Mesenchymal stem cell (in vitro differentiated cells and primary cell): Measurements from ENCODE around the gene TGFBR2.

Experiments
- DNase-seq: peaks from one replicate; pipeline ENCODE4 v3.0.0-alpha.2; 2013
- H2AFZ ChIP-seq: one replicate; pipeline ENCODE4 v1.6.1; 2013; ENCODE audit warnings: low read depth, mild to moderate bottlenecking, control low read depth, inconsistent platforms, low read length, moderate library complexity
- H2AK5ac ChIP-seq: 2 replicates; pipeline ENCODE4 v1.6.1; 2013; ENCODE audit warnings: low read length, moderate library complexity, mild to moderate bottlenecking, inconsistent platforms; ENCODE audit not compliant: severe bottlenecking
- H2BK120ac ChIP-seq: one replicate; pipeline ENCODE4 v1.6.1; 2013; ENCODE audit warnings: low read depth, mild to moderate bottlenecking, inconsistent platforms, low read length, moderate library complexity
- H2BK12ac ChIP-seq, 2 experiments: one replicate each; pipeline ENCODE4 v1.6.1; 2013; ENCODE audit warnings: inconsistent platforms in 2 of 2, low read length in 2 of 2, mild to moderate bottlenecking in 2 of 2, moderate library complexity in 2 of 2, control low read depth in 1 of 2
- H2BK15ac ChIP-seq: one replicate; pipeline ENCODE4 v1.6.1; 2013; ENCODE audit warnings: mild to moderate bottlenecking, low read depth, inconsistent platforms; ENCODE audit not compliant: poor library complexity, severe bottlenecking
- H2BK5ac ChIP-seq: 2 replicates; pipeline ENCODE4 v1.6.1; 2013; ENCODE audit warnings: low read depth, mild to moderate bottlenecking, low read length, control low read depth, inconsistent platforms; ENCODE audit not compliant: poor library complexity, severe bottlenecking
- H3K14ac ChIP-seq, 2 experiments: one replicate each; pipeline ENCODE4 v1.6.1; 2013; ENCODE audit warnings: inconsistent platforms in 2 of 2, low read length in 2 of 2, control low read depth in 1 of 2, mild to moderate bottlenecking in 1 of 2, moderate library complexity in 1 of 2
- H3K18ac ChIP-seq, 2 experiments: one replicate each; pipeline ENCODE4 v1.6.1; 2013; ENCODE audit warnings: inconsistent platforms in 2 of 2, low read length in 2 of 2, control low read depth in 1 of 2, low read depth in 1 of 2, mild to moderate bottlenecking in 1 of 2
- H3K23ac ChIP-seq, 2 experiments: one replicate each; pipeline ENCODE4 v1.6.1; 2013; ENCODE audit warnings: inconsistent platforms in 2 of 2, low read length in 2 of 2, mild to moderate bottlenecking in 2 of 2, moderate library complexity in 2 of 2, control low read depth in 1 of 2
- H3K27ac ChIP-seq: 2 replicates; pipeline ENCODE4 v1.5.1; 2013; ENCODE audit warnings: mild to moderate bottlenecking, moderate library complexity, low read length, control low read depth, inconsistent platforms; ENCODE audit not compliant: poor library complexity, severe bottlenecking
- H3K27me3 ChIP-seq, 2 experiments: 2 replicates each; pipeline versions ENCODE4 v1.6.1 to v1.7.0; 2013; ENCODE audit warnings: low read length in 2 of 2, mild to moderate bottlenecking in 2 of 2, moderate library complexity in 2 of 2, control low read depth in 1 of 2, inconsistent platforms in 1 of 2; ENCODE audit not compliant: control insufficient read depth in 1 of 2, insufficient read depth in 1 of 2
- H3K36me3 ChIP-seq, 2 experiments: 2 replicates each; pipeline versions ENCODE4 v1.6.1 to v1.7.0; 2013; ENCODE audit warnings: low read length in 2 of 2, control low read depth in 1 of 2, inconsistent platforms in 1 of 2, low read depth in 1 of 2, mild to moderate bottlenecking in 1 of 2; ENCODE audit not compliant: insufficient read depth in 2 of 2, control insufficient read depth in 1 of 2
- H3K4ac ChIP-seq, 2 experiments: one replicate each; pipeline ENCODE4 v1.6.1; 2013; ENCODE audit warnings: inconsistent platforms in 2 of 2, low read length in 2 of 2, mild to moderate bottlenecking in 2 of 2, moderate library complexity in 2 of 2, control low read depth in 1 of 2, low read depth in 1 of 2
- H3K4me1 ChIP-seq: 2 replicates; pipeline ENCODE4 v1.6.1; 2013; ENCODE audit warnings: low read depth, low read length, control low read depth; ENCODE audit not compliant: control insufficient read depth, insufficient read depth
- H3K4me2 ChIP-seq: 2 replicates; pipeline ENCODE4 v1.6.1; 2013; ENCODE audit warnings: low read length, mild to moderate bottlenecking, inconsistent platforms; ENCODE audit not compliant: poor library complexity, severe bottlenecking
- H3K4me3 ChIP-seq, 2 experiments: 2 replicates each; pipeline versions ENCODE4 v1.5.1 to v1.7.0; 2013; ENCODE audit warnings: low read length in 2 of 2, mild to moderate bottlenecking in 2 of 2, control low read depth in 1 of 2, low read depth in 1 of 2; ENCODE audit not compliant: insufficient read depth in 1 of 2
- H3K79me1 ChIP-seq: replicated peaks from 2 replicates; pipeline ENCODE4 v1.6.1; 2013; ENCODE audit warnings: mild to moderate bottlenecking, control low read depth, low read length, inconsistent platforms; ENCODE audit not compliant: poor library complexity, severe bottlenecking
- H3K9ac ChIP-seq: 2 replicates; pipeline ENCODE4 v1.7.0; 2013; ENCODE audit warnings: mild to moderate bottlenecking, low read length, moderate library complexity
- H3K9me3 ChIP-seq: 2 replicates; pipeline ENCODE4 v1.7.0; 2013; ENCODE audit warnings: mild to moderate bottlenecking, low read length; ENCODE audit not compliant: control insufficient read depth
- H4K8ac ChIP-seq: one replicate; pipeline ENCODE4 v1.6.1; 2013; ENCODE audit warnings: inconsistent platforms, mild to moderate bottlenecking, low read length, moderate library complexity
- H4K91ac ChIP-seq: one replicate; pipeline ENCODE4 v1.6.1; 2013; ENCODE audit warnings: mild to moderate bottlenecking, low read length, inconsistent platforms
- WGBS: methylation state at CpG from one replicate; pipeline ENCODE4 v1.1.7; 2013; ENCODE audit warnings: mixed read lengths; 5-methylcytosine and 5-hydroxymethylcytosine counted together

TGFBR2 gene

DNA sequence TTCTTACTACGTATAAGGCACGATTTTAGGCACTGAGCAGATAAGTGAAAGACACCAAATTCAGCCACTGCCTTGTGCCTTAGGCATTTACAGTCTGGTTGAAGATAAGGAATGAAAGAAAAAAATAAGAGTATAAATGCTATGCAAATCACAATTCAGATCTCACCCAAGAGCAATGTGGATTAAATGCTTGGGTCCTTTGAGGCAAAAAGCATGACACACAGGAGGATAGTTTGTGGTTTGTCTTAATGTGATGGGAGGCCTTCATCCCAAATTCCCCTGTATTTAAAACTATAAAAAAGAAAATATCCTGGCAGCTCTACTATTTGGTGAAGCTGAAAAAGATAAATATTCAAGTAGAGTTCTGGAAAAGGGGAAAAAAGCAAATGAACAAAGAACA lies 79.8 kb downstream of the TGFBR2 start:
- Histone ChIP-seq H3K14ac (no peak overlapping the region), H3K23ac (no peak overlapping the region), H3K4me3 (no peak overlapping the region), H2AK5ac (no peak overlapping the region), H3K36me3 (peaks cover 8 to 95% of the 10 kb centered on the region in 2 experiments), H2BK15ac (no peak overlapping the region), H2BK120ac (no peak overlapping the region), H3K4me2 (no peak overlapping the region), H4K91ac (no peak overlapping the region), H2BK12ac (no peak overlapping the region), H3K4ac (no peak overlapping the region), H3K18ac (no peak overlapping the region), H3K79me1 (peaks cover 33% of the 10 kb centered on the region), H3K4me1 (peaks cover 15% of the 10 kb centered on the region), H3K27ac (no peak overlapping the region), H3K9ac (no peak overlapping the region), H3K9me3 (no peaks in the 10 kb centered on the region), H2BK5ac (no peak overlapping the region), H3K27me3 (no peaks in the 10 kb centered on the region), H4K8ac (no peak overlapping the region), H2AFZ (no peak overlapping the region)
- 100% methylated on average over 2 of the region's 2 CpGs for WGBS
- no peak for DNase-seq

DNA sequence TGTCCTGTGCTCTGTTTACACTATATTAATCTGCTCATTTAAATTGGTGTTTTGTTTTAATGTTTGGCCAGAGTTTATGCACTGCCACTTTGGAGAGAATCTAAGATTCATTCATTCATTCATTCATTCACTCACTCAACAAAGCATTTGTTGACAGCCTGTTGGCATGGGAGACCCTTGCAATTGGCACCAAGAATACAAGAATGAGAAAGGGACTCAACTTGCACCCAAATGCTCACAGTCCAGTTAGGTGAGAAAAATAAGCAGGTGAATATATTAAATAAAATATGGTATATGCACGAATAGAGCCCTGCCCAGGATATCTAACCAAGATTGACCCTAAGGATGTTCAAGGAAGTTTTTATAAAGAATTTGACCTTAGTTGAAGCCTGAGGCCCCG lies 80.4 kb downstream of the TGFBR2 start:
- Histone ChIP-seq H3K36me3 (peaks cover 13 to 98% of the 10 kb centered on the region in 2 experiments), H3K27ac (no peak overlapping the region), H3K27me3 (no peaks in the 10 kb centered on the region), H4K91ac (no peak overlapping the region), H3K9ac (no peak overlapping the region), H4K8ac (no peak overlapping the region), H3K4me2 (no peak overlapping the region), H2BK5ac (no peak overlapping the region), H3K14ac (no peak overlapping the region), H3K23ac (no peak overlapping the region), H2BK15ac (no peak overlapping the region), H2AK5ac (no peak overlapping the region), H3K4me1 (peaks cover 20% of the 10 kb centered on the region), H3K9me3 (no peaks in the 10 kb centered on the region), H3K79me1 (peaks cover 30% of the 10 kb centered on the region), H2BK12ac (no peak overlapping the region), H2AFZ (no peak overlapping the region), H3K4me3 (no peak overlapping the region), H2BK120ac (no peak overlapping the region), H3K18ac (no peak overlapping the region), H3K4ac (no peak overlapping the region)
- no CpG with 5 or more reads among the region's 2 CpGs for WGBS
- no peak for DNase-seq

DNA sequence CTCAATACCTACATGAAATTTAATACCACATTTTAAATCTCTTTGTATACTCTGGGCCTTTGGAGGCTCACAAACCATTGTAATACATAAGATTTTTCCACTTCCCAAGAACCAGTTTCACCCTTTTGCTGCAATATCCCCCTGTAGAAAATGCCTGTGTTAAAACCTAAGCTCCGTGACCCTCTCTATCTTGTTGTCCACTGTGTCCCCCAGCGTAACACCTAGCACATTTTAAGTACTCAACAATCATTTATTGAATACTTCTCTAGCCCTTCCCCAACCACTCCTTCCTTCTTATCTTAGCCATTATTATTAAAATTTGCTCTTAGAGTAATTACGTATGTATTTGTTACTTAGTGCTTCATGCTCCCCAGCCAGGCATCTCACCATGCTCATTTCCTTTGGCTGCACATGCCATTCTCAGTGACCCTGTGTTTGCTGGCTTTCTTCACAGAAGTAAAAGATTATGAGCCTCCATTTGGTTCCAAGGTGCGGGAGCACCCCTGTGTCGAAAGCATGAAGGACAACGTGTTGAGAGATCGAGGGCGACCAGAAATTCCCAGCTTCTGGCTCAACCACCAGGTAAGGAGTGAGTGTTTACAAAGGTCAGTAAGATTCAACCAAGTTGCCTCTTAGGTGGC lies 81.6 kb downstream of the TGFBR2 start:
- Histone ChIP-seq H3K18ac (peak overlapping the region in 1 of 2 experiments; percentile 82), H3K36me3 (peaks cover 15 to 98% of the 10 kb centered on the region in 2 experiments), H4K8ac (peak overlapping the region; percentile 39), H3K79me1 (peaks cover 27% of the 10 kb centered on the region), H2BK120ac (peak overlapping the region; percentile 50), H2AFZ (no peak overlapping the region), H2AK5ac (peak overlapping the region; percentile 75), H3K4me3 (no peak overlapping the region), H3K14ac (no peak overlapping the region), H3K23ac (peak overlapping the region in 1 of 2 experiments; percentile 72), H3K27me3 (no peaks in the 10 kb centered on the region), H3K4ac (peak overlapping the region in 1 of 2 experiments; percentile 15), H2BK5ac (no peak overlapping the region), H3K4me1 (peaks cover 17% of the 10 kb centered on the region), H2BK12ac (peak overlapping the region in 1 of 2 experiments; percentile 71), H3K4me2 (no peak overlapping the region), H2BK15ac (no peak overlapping the region), H3K27ac (peak overlapping the region; percentile 53), H3K9ac (peak overlapping the region; percentile 50), H3K9me3 (no peaks in the 10 kb centered on the region), H4K91ac (peak overlapping the region; percentile 52)
- no peak for DNase-seq
- 84% methylated on average over 8 of the region's 8 CpGs for WGBS

DNA sequence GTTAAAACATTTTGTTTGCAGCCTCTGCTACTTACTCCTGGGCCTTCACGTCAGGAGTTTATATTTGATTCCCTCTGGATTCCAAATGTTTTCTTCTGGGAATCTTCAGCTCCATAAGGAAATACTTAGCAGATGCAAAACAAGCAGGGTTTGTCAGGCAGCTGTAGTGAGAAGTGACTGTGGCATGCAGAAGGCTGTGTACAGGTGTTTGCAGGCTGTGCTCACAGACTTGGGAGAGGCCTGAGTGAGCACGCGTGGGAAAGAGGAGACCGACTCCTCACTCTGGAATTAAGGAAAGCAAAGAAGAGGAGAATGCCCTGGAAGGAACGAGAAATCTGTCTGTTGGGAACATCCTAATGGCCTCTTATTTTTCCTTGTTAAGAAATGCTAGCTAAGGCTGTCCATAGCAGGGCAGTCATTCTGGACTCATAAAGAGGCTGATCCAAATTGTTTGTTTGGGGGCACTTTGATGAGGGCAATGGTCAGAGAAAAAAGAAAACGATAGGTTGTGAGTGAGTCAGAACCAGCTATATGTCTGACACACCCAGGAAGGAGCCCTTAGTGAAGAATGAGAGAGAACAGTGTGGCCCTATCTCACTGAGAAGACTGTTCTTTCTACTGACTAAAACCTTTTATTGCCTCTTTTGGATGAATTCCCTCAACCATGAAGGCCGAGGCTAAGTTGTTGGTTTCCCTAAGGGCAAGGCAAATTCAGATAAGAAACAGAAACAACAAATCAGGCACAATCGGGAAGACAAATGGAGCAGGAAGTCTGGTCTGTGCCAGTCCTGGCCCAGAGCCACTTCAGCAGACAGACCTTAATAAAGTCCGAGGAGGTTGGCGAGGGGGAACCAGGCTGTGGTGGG lies 82.6 kb downstream of the TGFBR2 start:
- H3K23ac ChIP-seq, result peak overlapping the region in 1 of 2 experiments; percentile 10
- H3K18ac ChIP-seq, result peak overlapping the region; percentile 89 to 91
- H3K4me1 ChIP-seq, result peaks cover 17% of the 10 kb centered on the region
- peak overlapping the region; percentile 93 for H4K91ac ChIP-seq
- no peak overlapping the region for H2AFZ ChIP-seq
- WGBS, result 19% methylated on average over 10 of the region's 10 CpGs
- no peaks in the 10 kb centered on the region for H3K27me3 ChIP-seq
- no peak overlapping the region for H2BK120ac ChIP-seq
- H3K9ac ChIP-seq, result peak overlapping the region; percentile 50
- H3K27ac ChIP-seq, result peak overlapping the region; percentile 53
- peak overlapping the region; percentile 73 to 84 for H3K4ac ChIP-seq
- H2BK12ac ChIP-seq, result peak overlapping the region in 1 of 2 experiments; percentile 74
- peak overlapping the region; percentile 75 for H4K8ac ChIP-seq
- H3K36me3 ChIP-seq, result peaks cover 12 to 98% of the 10 kb centered on the region in 2 experiments
- no peak overlapping the region for H3K4me2 ChIP-seq
- H3K79me1 ChIP-seq, result peaks cover 21% of the 10 kb centered on the region
- DNase-seq, result peak; percentile 72
- peak overlapping the region; percentile 82 for H2AK5ac ChIP-seq
- H3K4me3 ChIP-seq, result peak overlapping the region in 1 of 2 experiments; percentile 38
- H2BK5ac ChIP-seq, result no peak overlapping the region
- H3K14ac ChIP-seq, result peak overlapping the region in 1 of 2 experiments; percentile 46
- no peaks in the 10 kb centered on the region for H3K9me3 ChIP-seq
- H2BK15ac ChIP-seq, result no peak overlapping the region
